AG09309 (cell line): ENCODE data around the gene SLC25A1.

Experiments
- DNase-seq: peaks from one replicate; pipeline ENCODE4 v3.0.0-alpha.2; 2010; ENCODE audit warnings: low read depth
- H3K4me3 ChIP-seq: 2 replicates; pipeline ENCODE4 v1.5.1; 2011; ENCODE audit warnings: mild to moderate bottlenecking, low read depth, low read length, moderate library complexity; ENCODE audit not compliant: control insufficient read depth
- TF ChIP-seq, protein P1 (sequence below): IDR thresholded peaks from 2 replicates; pipeline ENCODE4 v1.5.1; 2011; ENCODE audit warnings: mild to moderate bottlenecking, low read depth, low read length, inconsistent platforms; ENCODE audit not compliant: insufficient read depth, control insufficient read depth; ENCODE audit errors: missing control alignments

The SLC25A1 gene

DNA sequence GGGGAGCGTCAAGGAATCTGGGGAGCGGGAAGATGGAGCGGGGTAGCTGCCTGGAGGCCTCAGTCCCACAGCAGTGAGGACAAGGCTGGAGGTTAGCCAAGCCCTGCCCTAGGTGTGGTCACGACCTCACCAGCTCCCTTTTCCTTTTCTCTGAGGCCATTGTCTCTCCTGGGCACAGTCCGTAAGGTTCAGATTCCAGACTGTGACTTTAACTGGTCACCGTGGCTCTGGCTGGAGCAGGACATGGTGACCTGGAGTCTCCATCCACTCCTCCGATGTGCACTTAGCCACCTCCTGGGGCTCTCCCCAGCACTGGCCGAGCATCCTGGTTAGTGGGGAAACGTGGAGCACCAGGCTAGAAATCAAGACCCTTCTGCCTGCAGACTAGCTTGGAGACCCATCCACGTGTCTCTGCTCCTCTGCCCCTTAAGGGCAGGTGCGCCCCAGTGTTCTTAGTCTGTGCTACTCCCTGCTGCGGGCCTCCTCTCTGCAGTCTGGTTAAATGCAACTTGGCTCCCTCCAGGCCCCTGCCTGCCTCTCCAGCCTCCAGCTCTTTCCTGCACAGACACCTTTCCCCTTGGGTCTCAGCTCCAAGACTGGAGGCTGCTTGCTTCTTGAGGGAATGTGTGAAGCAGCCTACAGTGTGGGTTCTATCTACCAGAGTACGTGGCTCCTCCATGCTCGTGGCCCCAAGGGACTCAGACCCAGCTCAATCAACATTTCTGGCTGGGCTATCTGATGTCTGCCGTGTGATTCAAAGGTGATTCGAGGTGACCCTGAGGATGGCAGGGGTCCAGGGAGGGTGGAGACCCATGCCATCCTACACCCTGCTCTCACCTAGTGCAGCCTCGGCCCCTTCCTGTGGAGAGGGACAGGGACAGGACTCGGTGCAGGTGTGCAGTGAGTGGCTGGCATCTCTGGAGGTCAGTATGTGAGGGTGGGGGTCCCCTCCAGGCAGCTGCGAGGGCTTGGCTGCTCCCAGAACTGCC is 5.2 kb downstream of the SLC25A1 start:
- DNase-seq = no peak
- TF ChIP-seq, protein P1, sequence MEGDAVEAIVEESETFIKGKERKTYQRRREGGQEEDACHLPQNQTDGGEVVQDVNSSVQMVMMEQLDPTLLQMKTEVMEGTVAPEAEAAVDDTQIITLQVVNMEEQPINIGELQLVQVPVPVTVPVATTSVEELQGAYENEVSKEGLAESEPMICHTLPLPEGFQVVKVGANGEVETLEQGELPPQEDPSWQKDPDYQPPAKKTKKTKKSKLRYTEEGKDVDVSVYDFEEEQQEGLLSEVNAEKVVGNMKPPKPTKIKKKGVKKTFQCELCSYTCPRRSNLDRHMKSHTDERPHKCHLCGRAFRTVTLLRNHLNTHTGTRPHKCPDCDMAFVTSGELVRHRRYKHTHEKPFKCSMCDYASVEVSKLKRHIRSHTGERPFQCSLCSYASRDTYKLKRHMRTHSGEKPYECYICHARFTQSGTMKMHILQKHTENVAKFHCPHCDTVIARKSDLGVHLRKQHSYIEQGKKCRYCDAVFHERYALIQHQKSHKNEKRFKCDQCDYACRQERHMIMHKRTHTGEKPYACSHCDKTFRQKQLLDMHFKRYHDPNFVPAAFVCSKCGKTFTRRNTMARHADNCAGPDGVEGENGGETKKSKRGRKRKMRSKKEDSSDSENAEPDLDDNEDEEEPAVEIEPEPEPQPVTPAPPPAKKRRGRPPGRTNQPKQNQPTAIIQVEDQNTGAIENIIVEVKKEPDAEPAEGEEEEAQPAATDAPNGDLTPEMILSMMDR = no peak
- peak overlapping the region; percentile 95 for H3K4me3 ChIP-seq

DNA sequence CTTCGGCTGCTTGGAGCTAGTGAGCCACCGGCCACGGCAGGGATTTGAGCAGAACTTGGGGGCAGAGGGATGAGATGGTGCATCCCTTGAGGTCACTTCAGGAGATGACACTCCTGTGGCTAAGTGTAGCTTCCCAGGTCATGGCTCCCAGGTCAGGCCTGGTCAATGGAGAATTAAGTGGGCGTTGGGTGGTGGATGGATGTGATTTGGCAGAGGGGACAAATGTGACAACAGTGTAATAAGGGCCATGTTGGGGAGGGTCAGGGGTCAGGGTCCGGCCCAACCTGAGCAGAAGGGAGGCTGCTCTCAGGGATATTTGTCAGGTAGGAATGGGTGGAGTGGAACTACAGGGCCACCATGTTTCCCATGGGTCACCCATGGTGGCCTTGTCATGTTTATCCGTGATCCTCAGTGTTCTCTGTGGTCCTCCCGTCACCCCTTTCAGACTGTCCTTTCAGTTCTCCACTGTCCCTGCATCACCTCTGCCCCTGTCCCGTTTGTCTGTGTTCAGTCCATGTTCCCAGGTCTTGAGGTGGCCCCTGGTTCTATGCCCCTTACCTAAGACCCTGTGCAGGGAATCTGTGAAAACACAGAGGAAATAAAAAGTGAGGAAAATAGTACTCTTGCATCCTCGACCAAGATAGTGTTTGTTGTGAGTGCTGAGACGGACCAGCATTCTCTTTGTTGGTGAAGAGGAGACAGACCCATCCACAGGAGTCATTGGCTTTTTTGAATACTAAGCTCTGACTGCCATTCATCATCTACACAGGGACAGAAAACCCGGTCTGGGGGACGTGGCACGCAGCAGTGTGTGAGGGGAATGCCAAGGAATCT is 6.1 kb downstream of the SLC25A1 start:
- TF ChIP-seq, protein P1 = no peak

DNA sequence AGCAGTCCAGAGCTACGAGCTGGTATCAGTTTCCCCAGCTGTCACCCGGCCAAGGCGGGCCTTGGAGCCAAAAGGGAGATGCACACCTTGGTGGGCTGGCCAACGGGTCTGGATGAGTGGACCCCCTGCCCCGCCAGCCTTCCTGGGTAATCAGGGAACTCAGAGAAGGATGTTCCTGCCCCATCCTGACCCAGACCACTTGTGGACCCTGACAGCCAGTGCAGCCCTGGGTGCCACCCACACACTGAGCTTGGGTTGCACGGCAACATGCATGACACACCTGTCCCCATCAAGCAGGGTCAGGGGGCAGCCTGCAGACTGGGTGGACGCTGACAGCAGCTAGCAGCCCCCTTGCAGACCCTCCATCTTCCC is 8.6 kb downstream of the SLC25A1 start:
- DNase-seq = no peak
- H3K4me3 ChIP-seq = no peak overlapping the region; the same call in none of the 2 replicates
- TF ChIP-seq, protein P1 = no peak

More for the DNA sequence above, 6.1 kb downstream of the SLC25A1 start:
- peak overlapping the region; percentile 95 for H3K4me3 ChIP-seq
- DNase-seq = no peak

DNA sequence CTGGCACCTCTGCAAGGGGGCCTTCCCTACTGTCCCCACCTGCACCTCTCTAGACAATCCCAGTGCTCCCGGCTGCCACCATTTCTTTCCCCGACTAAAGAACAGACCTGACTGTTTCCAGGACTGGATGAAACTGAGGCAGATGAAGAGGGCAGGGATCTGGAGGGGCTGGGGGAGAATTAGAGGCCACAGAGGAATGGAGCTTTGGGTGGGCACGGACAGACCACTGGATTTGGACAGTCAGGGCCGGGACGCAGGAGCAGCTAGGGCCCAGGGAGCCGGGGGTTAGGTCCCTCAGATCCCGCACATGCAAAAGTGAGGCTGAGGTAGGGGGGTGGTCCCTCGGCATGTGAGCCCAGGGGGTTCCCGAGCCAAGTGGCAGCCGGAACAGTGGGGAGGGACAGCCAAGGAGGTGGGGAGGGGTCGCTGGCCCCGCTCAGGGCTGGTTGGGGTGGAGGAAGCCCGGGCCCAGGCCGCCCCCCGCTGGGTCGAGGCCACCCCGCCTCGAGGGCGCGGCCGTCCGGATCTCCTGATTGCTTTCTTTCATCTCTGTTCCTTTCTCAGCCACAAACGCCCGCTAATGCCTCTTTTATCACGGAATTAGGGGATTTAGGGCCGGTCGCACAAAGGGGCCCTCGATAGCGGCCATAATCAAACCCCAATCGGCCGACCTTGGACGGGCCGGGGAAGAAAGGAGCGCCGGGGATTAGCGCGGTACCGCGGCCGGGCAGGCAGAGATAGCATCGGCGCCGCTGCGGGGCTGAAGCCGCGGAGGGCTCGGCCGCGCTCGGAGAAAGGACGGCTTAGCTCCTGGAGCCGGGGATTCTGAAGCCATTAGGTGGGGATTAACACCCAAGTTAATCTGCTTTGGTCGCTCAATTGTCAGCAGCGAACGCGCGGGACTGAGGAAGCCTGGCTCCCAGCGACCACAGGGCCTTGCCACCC is 9.3 kb downstream of the SLC25A1 start:
- H3K4me3 ChIP-seq = peak overlapping the region; percentile 37
- no peak for DNase-seq
- TF ChIP-seq, protein P1 = no peak

DNA sequence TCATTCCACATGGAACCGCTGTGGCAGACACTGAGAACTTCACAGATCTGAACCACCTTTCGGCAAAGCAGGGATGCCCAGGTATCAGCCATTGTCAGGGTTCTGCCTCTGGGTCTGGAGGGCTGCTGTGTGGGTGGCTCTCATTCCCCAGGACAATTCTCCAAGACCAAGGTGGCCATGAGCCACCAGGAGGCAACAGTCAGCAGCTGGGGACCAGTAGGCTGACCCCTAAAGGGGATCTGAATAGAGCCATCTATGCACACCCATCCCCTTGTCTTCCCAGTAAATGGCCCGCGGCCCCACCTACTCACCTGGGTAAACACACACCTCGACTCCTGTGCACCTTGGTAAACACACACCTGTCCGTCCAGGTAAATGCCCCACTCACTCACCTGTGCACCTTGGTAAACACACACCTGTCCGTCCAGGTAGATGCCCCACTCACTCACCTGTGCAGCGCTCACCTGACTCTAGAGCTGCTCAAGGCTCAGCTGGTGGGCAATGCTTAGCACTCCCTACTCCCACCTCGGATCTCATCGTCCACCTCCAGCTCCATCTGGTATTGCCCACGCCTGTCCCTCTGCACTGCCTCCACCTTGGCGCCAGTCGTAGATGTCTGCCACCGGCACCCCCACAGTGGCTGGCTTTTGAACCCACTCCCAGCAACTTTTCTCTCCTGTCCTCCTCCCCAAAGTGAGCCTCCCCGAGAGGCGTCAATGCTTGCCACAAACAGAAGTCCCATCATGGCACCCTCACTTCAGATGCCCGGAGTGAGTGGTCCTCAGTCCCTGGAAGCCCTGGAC is 10.2 kb downstream of the SLC25A1 start:
- no peak for DNase-seq
- TF ChIP-seq, protein P1 = peak; percentile 7
- no peak overlapping the region for H3K4me3 ChIP-seq
